Uterus (tissue), 2 donors: Measurements from ENCODE around the gene ZNF346.

Experiments used
- CTCF ChIP-seq, 4 experiments: fragments of 200-600 bp in 2 of 4; fragments of 450-650 bp in 2 of 4; sonication (generic) in 2 of 4; IDR thresholded peaks; one replicate each; pipeline ENCODE4 v1.5.1; 2016 to 2019; ENCODE audit warnings: antibody characterized with exemption in 4 of 4, mild to moderate bottlenecking in 2 of 4, moderate library complexity in 1 of 4
- POLR2A ChIP-seq, 2 donors: fragments of 450-650 bp; IDR thresholded peaks; one replicate each; pipeline ENCODE4 v1.6.1; 2016; ENCODE audit warnings: antibody characterized with exemption in 2 of 2, mild to moderate bottlenecking in 1 of 2, moderate library complexity in 1 of 2

- TF ChIP-seq POLR2A (IDR thresholded peaks at IDR 0.05) (no peak), CTCF (IDR thresholded peaks at IDR 0.05) (no peak)
Observed at GRCh38 chr5:177045631-177046030, 23.1 kb downstream of the ZNF346 start.
